Naive thymus-derived CD4-positive, alpha-beta T cell (primary cell): Measurements from ENCODE around the gene TTC33. TPM values are rescaled to one million over a fixed set of nuclear protein-coding genes. Genes with fewer than 3 reads are reported as not detected.

Experiments used
- ATAC-seq: fragments of 150-1000 bp; cut with Tn5 transposase; 2 replicates; pipeline ENCODE4 v1.10.0; 2021; ENCODE audit warnings: mild to moderate bottlenecking, moderate library complexity
- CTCF ChIA-PET: fragments of 350-600 bp; sonication (Branson Sonifier 250); formaldehyde crosslinking; loops from one replicate; lab custom pipeline; 2021; ENCODE audit warnings: antibody characterized with exemption; lab: Charles Lee
- POLR2A ChIA-PET: fragments of 350-600 bp; sonication (Branson Sonifier 250); formaldehyde crosslinking; loops from one replicate; lab custom pipeline; 2021; ENCODE audit warnings: antibody characterized with exemption, inconsistent platforms; lab: Charles Lee
- DNase-seq, 9 donors: peaks; one replicate each; pipeline versions ENCODE4 v3.0.0 to v3.0.0-alpha.2; 2020 to 2022; ENCODE audit warnings: mixed read lengths in 1 of 9
- H3K27ac ChIP-seq: one replicate; pipeline ENCODE4 v1.7.0; 2013; ENCODE audit warnings: mild to moderate bottlenecking, low read depth, low read length, moderate library complexity
- H3K27me3 ChIP-seq, 2 donors: one replicate each; pipeline ENCODE4 v1.7.0; 2013; ENCODE audit warnings: low read length in 2 of 2, mild to moderate bottlenecking in 2 of 2, moderate library complexity in 2 of 2; ENCODE audit not compliant: control insufficient read depth in 2 of 2, insufficient read depth in 2 of 2
- H3K36me3 ChIP-seq, 3 experiments: 1 replicate in 2 of 3; 2 replicates in 1 of 3; pipeline ENCODE4 v1.7.0; 2013; ENCODE audit warnings: low read length in 3 of 3, mild to moderate bottlenecking in 3 of 3, moderate library complexity in 1 of 3; ENCODE audit not compliant: insufficient read depth in 3 of 3, control insufficient read depth in 2 of 3
- H3K4me1 ChIP-seq, 2 donors: one replicate each; pipeline ENCODE4 v1.7.0; 2013; ENCODE audit warnings: low read length in 2 of 2, mild to moderate bottlenecking in 2 of 2, moderate library complexity in 1 of 2; ENCODE audit not compliant: control insufficient read depth in 2 of 2, insufficient read depth in 2 of 2
- H3K4me3 ChIP-seq: 2 replicates; pipeline ENCODE4 v1.7.0; 2013; ENCODE audit warnings: mild to moderate bottlenecking, low read length
- H3K9me3 ChIP-seq, 3 experiments: 1 replicate in 2 of 3; 2 replicates in 1 of 3; pipeline ENCODE4 v1.7.0; 2013; ENCODE audit warnings: low read length in 3 of 3; ENCODE audit not compliant: control insufficient read depth in 2 of 3
- H3K27ac Mint-ChIP-seq, 9 donors: one replicate each; pipeline ENCODE4 v1.8.0; 2020 to 2022; ENCODE audit warnings: mixed read lengths in 9 of 9, mild to moderate bottlenecking in 8 of 9, moderate library complexity in 5 of 9, inconsistent platforms in 2 of 9
- H3K27me3 Mint-ChIP-seq, 5 donors: one replicate each; pipeline ENCODE4 v1.8.0; 2021 to 2022; ENCODE audit warnings: mixed read lengths in 5 of 5, mild to moderate bottlenecking in 1 of 5
- H3K36me3 Mint-ChIP-seq, 5 donors: one replicate each; pipeline ENCODE4 v1.8.0; 2020 to 2022; ENCODE audit warnings: mixed read lengths in 5 of 5, mild to moderate bottlenecking in 3 of 5, inconsistent platforms in 1 of 5
- H3K4me1 Mint-ChIP-seq, 7 donors: one replicate each; pipeline ENCODE4 v1.8.0; 2020 to 2022; ENCODE audit warnings: mixed read lengths in 7 of 7, mild to moderate bottlenecking in 3 of 7, inconsistent platforms in 1 of 7
- H3K4me3 Mint-ChIP-seq, 10 donors: one replicate each; pipeline ENCODE4 v1.8.0; 2020 to 2022; ENCODE audit warnings: mild to moderate bottlenecking in 10 of 10, mixed read lengths in 10 of 10, moderate library complexity in 6 of 10, inconsistent platforms in 2 of 10
- H3K9me3 Mint-ChIP-seq, 11 donors: one replicate each; pipeline ENCODE4 v1.8.0; 2020 to 2022; ENCODE audit warnings: mixed read lengths in 11 of 11, mild to moderate bottlenecking in 4 of 11, inconsistent platforms in 1 of 11, moderate library complexity in 1 of 11
- intact Hi-C, 2 donors: fragments of 100-400 bp; cut with micrococcal nuclease; formaldehyde crosslinking; loops; one replicate each; pipeline ENCODE4 v1.15.1; 2023
- polyA plus RNA-seq, 2 donors: library from polyadenylated mRNA; unstranded; fragments of 300-500 nt; fragmentation: Illumina TruSeq; gene quantifications; one replicate each; pipeline ENCODE4 v1.2.3, GENCODE V29; 2021
- total RNA-seq, 6 experiments: library from RNA in 5 of 6; stranded (reverse) in 5 of 6; gene quantifications; 1 replicate in 5 of 6; 2 replicates in 1 of 6; pipeline ENCODE4 v1.2.3 and lab custom pipeline; 2021 to 2026

TTC33 gene
- total and polyA plus RNA-seq, 7 experiments from 2014 or later: 7.0 to 19.0 (median 14.0) TPM

DNA sequence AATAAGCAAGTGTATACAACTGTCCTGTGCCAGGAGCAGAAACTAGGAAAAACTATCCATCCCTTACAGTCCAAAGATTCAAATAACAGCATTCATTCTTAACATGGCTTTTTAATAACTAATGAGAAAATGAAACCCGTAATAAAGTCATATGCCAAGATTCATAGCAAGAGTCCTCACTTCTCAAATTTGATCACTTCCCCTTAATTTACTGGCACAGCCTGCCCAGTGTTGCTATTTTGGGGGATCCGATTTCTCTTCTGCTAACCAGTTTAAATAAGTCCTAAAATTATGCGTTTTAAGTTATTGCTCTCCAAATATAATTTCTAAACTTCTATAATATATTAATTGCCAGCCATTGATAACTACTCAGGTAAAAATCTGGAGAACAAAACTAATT, 253.0 kb downstream of the TTC33 start:
- no peaks in the 10 kb centered on the region for H3K9me3 Mint-ChIP-seq
- Histone ChIP-seq H3K4me1 (no peaks in the 10 kb centered on the region), H3K27me3 (no peaks in the 10 kb centered on the region), H3K27ac (no peak overlapping the region), H3K4me3 (no peak overlapping the region), H3K36me3 (no peaks in the 10 kb centered on the region), H3K9me3 (no peaks in the 10 kb centered on the region)
- no peaks in the 10 kb centered on the region for H3K36me3 Mint-ChIP-seq
- peaks cover 5 to 14% (median 6%) of the 10 kb centered on the region in 7 donors for H3K4me1 Mint-ChIP-seq
- no peaks in the 10 kb centered on the region for H3K27me3 Mint-ChIP-seq
- H3K27ac Mint-ChIP-seq: no peak overlapping the region
- ChIA-PET POLR2A (no interaction called here), CTCF (no interaction called here)
- intact Hi-C loops: loop anchor here (2.0 to 10.0 kb wide), 2 partner anchors 92 to 558 kb away; no protein-coding TSS in a partner anchor
- H3K4me3 Mint-ChIP-seq: no peak overlapping the region
- DNase-seq (no peak), ATAC-seq (no peak)

- POLR2A ChIA-PET: no interaction called here
- Mint-ChIP-seq H3K36me3 (no peaks in the 10 kb centered on the region), H3K4me3 (no peak overlapping the region)
These were observed 253.9 kb downstream of the TTC33 start for GRCh38 chr5:40501711-40502444.

GRCh38 chr5:40499518-40500273, 256.1 kb downstream of the TTC33 start:
- Histone ChIP-seq H3K27me3 (no peaks in the 10 kb centered on the region), H3K4me1 (no peaks in the 10 kb centered on the region), H3K9me3 (no peaks in the 10 kb centered on the region), H3K4me3 (no peak overlapping the region), H3K36me3 (no peaks in the 10 kb centered on the region), H3K27ac (no peak overlapping the region)
- Mint-ChIP-seq H3K4me3 (no peak overlapping the region), H3K27ac (no peak overlapping the region), H3K9me3 (peaks cover 0 to 2% (median 0%) of the 10 kb centered on the region in 11 donors), H3K27me3 (no peaks in the 10 kb centered on the region), H3K36me3 (peaks cover 0 to 2% (median 0%) of the 10 kb centered on the region in 5 donors), H3K4me1 (peaks cover 0 to 9% (median 0%) of the 10 kb centered on the region in 7 donors)
- DNase-seq: no peak
- ChIA-PET CTCF (no interaction called here), POLR2A (no interaction called here)
- intact Hi-C loops: loop anchor here in 1 of 2 donors (10.0 kb wide), 1 partner anchor 555 kb away; no protein-coding TSS in a partner anchor
- ATAC-seq: no peak

More at GRCh38 chr5:40501711-40502444, 253.9 kb downstream of the TTC33 start:
- no peaks in the 10 kb centered on the region for H3K27me3 ChIP-seq
- H3K9me3 Mint-ChIP-seq: no peaks in the 10 kb centered on the region
- peaks cover 2 to 9% (median 2%) of the 10 kb centered on the region in 7 donors for H3K4me1 Mint-ChIP-seq
- no peak overlapping the region for H3K27ac Mint-ChIP-seq
- H3K27ac ChIP-seq: no peak overlapping the region
- intact Hi-C loops: loop anchor here (2.0 to 10.0 kb wide), 2 partner anchors 91 to 557 kb away; no protein-coding TSS in a partner anchor
- no peaks in the 10 kb centered on the region for H3K27me3 Mint-ChIP-seq
- H3K4me3 ChIP-seq: no peak overlapping the region
- no peaks in the 10 kb centered on the region for H3K9me3 ChIP-seq
- H3K36me3 ChIP-seq: no peaks in the 10 kb centered on the region
- no peak for ATAC-seq
- no peak for DNase-seq
- CTCF ChIA-PET: interaction anchor here (0.5 kb wide), 1 partner anchor 10 kb away, joined by 3 read pairs; no protein-coding TSS in a partner anchor
- no peaks in the 10 kb centered on the region for H3K4me1 ChIP-seq

DNA sequence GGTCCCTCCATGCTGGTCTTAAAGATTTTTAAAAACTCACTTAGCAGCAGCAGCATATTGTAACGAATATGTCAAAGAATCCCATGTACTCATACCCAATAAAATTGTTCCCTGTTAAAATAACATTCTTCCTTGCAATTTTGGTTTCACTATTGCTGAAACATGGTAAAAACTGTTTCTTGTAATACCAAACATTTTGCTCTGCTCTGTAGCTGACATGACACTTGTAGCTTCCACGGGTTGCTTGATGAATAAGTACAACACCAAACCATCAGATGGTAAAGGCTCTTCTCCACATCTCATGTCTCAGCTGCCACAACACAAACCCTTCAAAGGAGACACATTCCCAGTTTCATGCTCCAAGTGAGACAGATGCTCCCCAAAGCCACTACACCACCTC, 256.8 kb downstream of the TTC33 start:
- no peaks in the 10 kb centered on the region for H3K9me3 ChIP-seq
- no peaks in the 10 kb centered on the region for H3K36me3 ChIP-seq
- H3K27ac ChIP-seq: no peak overlapping the region
- H3K36me3 Mint-ChIP-seq: peaks cover 0 to 4% (median 0%) of the 10 kb centered on the region in 5 donors
- peaks cover 0 to 12% (median 0%) of the 10 kb centered on the region in 7 donors for H3K4me1 Mint-ChIP-seq
- H3K9me3 Mint-ChIP-seq: peaks cover 0 to 4% (median 0%) of the 10 kb centered on the region in 11 donors
- H3K4me1 ChIP-seq: no peaks in the 10 kb centered on the region
- DNase-seq: no peak
- no peak overlapping the region for H3K4me3 ChIP-seq
- ATAC-seq: no peak
- H3K27me3 Mint-ChIP-seq: no peaks in the 10 kb centered on the region
- H3K4me3 Mint-ChIP-seq: no peak overlapping the region
- intact Hi-C loops: no loop called here
- H3K27ac Mint-ChIP-seq: no peak overlapping the region
- ChIA-PET CTCF (no interaction called here), POLR2A (no interaction called here)
- no peaks in the 10 kb centered on the region for H3K27me3 ChIP-seq

DNA sequence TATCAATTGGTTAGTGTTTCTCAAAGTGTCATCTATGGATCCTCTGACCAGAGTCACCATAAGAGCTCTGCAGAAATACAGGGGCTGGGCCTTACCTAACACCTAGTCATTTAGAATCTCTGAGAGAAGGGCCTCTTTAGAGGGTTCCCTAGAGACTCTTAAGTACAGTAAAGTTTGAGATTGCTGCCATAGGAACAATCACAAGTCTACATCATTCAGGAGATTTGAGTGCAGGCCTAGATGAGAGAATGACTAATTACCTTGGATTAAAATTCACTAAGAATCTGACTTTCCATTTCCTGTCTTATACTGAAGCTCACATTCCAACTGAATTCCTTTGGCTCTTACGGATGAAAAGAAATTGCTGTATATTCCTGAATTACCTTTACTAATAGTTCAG, 258.2 kb downstream of the TTC33 start:
- CTCF ChIA-PET: no interaction called here

DNA sequence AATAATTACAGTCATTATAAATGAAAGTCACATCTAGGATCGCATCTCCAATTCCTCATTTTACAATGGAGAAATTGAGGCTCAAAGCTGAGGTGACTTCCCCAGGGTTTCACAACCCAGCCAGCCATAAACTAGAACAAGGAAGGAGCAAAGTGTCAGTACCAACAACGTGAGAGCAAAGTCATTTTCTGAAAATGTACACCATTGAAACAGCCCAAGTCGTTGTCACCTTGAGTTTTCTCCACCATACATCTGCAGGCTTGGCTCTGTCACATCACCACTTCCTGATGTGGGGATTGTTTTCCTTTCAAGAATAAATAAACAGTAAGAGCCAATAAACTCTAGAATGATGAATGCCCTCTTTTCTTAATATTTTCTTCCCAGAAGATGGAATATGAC, 260.5 kb downstream of the TTC33 start:
- ChIA-PET CTCF (no interaction called here), POLR2A (interaction anchor here (0.5 to 0.9 kb wide), 2 partner anchors 12 to 86 kb away, joined by 3 to 4 read pairs; no protein-coding TSS in a partner anchor)

More for the DNA sequence above, 258.2 kb downstream of the TTC33 start:
- Histone ChIP-seq H3K4me3 (no peak overlapping the region), H3K4me1 (no peaks in the 10 kb centered on the region), H3K27me3 (no peaks in the 10 kb centered on the region), H3K27ac (no peak overlapping the region), H3K9me3 (no peaks in the 10 kb centered on the region), H3K36me3 (no peaks in the 10 kb centered on the region)
- Mint-ChIP-seq H3K4me3 (no peak overlapping the region), H3K36me3 (peaks cover 0 to 8% (median 0%) of the 10 kb centered on the region in 5 donors), H3K4me1 (peaks cover 0 to 10% (median 0%) of the 10 kb centered on the region in 7 donors), H3K9me3 (peaks cover 0 to 13% (median 0%) of the 10 kb centered on the region in 11 donors), H3K27me3 (no peaks in the 10 kb centered on the region), H3K27ac (no peak overlapping the region)
- POLR2A ChIA-PET: no interaction called here
- ATAC-seq: no peak
- intact Hi-C loops: no loop called here
- no peak for DNase-seq

More for the DNA sequence above, 260.5 kb downstream of the TTC33 start:
- Histone ChIP-seq H3K27ac (no peak overlapping the region), H3K9me3 (no peaks in the 10 kb centered on the region), H3K27me3 (no peaks in the 10 kb centered on the region), H3K36me3 (no peaks in the 10 kb centered on the region), H3K4me3 (no peak overlapping the region), H3K4me1 (no peaks in the 10 kb centered on the region)
- Mint-ChIP-seq H3K27ac (no peak overlapping the region), H3K9me3 (peaks cover 0 to 19% (median 0%) of the 10 kb centered on the region in 11 donors), H3K4me3 (no peak overlapping the region), H3K4me1 (peaks cover 0 to 23% (median 6%) of the 10 kb centered on the region in 7 donors), H3K27me3 (no peaks in the 10 kb centered on the region), H3K36me3 (peaks cover 0 to 17% (median 0%) of the 10 kb centered on the region in 5 donors)
- intact Hi-C loops: no loop called here
- DNase-seq (no peak), ATAC-seq (no peak)
